ENCODE measurements around the gene TP53I11. TPM values are rescaled to one million over a fixed set of nuclear protein-coding genes. Genes with fewer than 3 reads are reported as not detected.

Gene TP53I11
- total RNA-seq: 12.4 and 12.9 TPM in 2 replicates

GRCh38 chr11:44950625-44951476, at the start of gene TP53I11:
TP53I11 (minus strand) TSS chr11:44950883; CDS start chr11:44938335, 12,548 bp downstream.
- peak; percentile 78 to 81 for DNase-seq (ENCODE audit: low read depth in 2 of 2)

- no peak for DNase-seq (ENCODE audit: low read depth in 2 of 2)
Measured at GRCh38 chr11:44999068-44999467, 48.4 kb upstream of the TP53I11 start.

- DNase-seq (ENCODE audit: low read depth in 2 of 2): no peak
Measured at GRCh38 chr11:44998051-44998450, 47.4 kb upstream of the TP53I11 start.

- DNase-seq (ENCODE audit: low read depth in 2 of 2): no peak
Measured at GRCh38 chr11:44997566-44997965, 46.9 kb upstream of the TP53I11 start.

- DNase-seq (ENCODE audit: low read depth in 2 of 2): no peak
Measured at GRCh38 chr11:44994753-44995152, 44.1 kb upstream of the TP53I11 start.

GRCh38 chr11:44993971-44994704, 43.5 kb upstream of the TP53I11 start:
- no peak for DNase-seq (ENCODE audit: low read depth in 2 of 2)

- DNase-seq (ENCODE audit: low read depth in 2 of 2): no peak
Measured at GRCh38 chr11:44992774-44993173, 42.1 kb upstream of the TP53I11 start.

GRCh38 chr11:44992181-44992582, 41.5 kb upstream of the TP53I11 start:
- DNase-seq (ENCODE audit: low read depth in 2 of 2): no peak

- DNase-seq (ENCODE audit: low read depth in 2 of 2): no peak
Measured at GRCh38 chr11:44990665-44991064, 40.0 kb upstream of the TP53I11 start.

- DNase-seq (ENCODE audit: low read depth in 2 of 2): no peak
Measured at GRCh38 chr11:44989831-44990566, 39.3 kb upstream of the TP53I11 start.

GRCh38 chr11:44988981-44989635, 38.4 kb upstream of the TP53I11 start:
- DNase-seq (ENCODE audit: low read depth in 2 of 2): no peak

- DNase-seq (ENCODE audit: low read depth in 2 of 2): no peak
Measured at GRCh38 chr11:44988111-44988510, 37.4 kb upstream of the TP53I11 start.

GRCh38 chr11:44987506-44987905, 36.8 kb upstream of the TP53I11 start:
- DNase-seq (ENCODE audit: low read depth in 2 of 2): no peak

- no peak for DNase-seq (ENCODE audit: low read depth in 2 of 2)
Measured at GRCh38 chr11:44986315-44986714, 35.6 kb upstream of the TP53I11 start.

GRCh38 chr11:44985721-44986120, 35.0 kb upstream of the TP53I11 start:
- DNase-seq (ENCODE audit: low read depth in 2 of 2): no peak

- no peak for DNase-seq (ENCODE audit: low read depth in 2 of 2)
Measured at GRCh38 chr11:44983786-44984185, 33.1 kb upstream of the TP53I11 start.

- DNase-seq (ENCODE audit: low read depth in 2 of 2): no peak
Measured at GRCh38 chr11:44982496-44983062, 31.9 kb upstream of the TP53I11 start.

GRCh38 chr11:44980533-44981427, 30.1 kb upstream of the TP53I11 start:
- no peak for DNase-seq (ENCODE audit: low read depth in 2 of 2)

GRCh38 chr11:44979543-44980399, 29.1 kb upstream of the TP53I11 start:
- peak; percentile 80 to 85 for DNase-seq (ENCODE audit: low read depth in 2 of 2)
